ENCODE data around the gene TRIM49C. TPM values are rescaled to one million over a fixed set of nuclear protein-coding genes. Genes with fewer than 3 reads are reported as not detected.
"Not testable (repeated sequence)": the region's sequence is repeated elsewhere in the genome, so short reads cannot be mapped to it uniquely, and the experiment has no call there.

TRIM49C gene, protein sequence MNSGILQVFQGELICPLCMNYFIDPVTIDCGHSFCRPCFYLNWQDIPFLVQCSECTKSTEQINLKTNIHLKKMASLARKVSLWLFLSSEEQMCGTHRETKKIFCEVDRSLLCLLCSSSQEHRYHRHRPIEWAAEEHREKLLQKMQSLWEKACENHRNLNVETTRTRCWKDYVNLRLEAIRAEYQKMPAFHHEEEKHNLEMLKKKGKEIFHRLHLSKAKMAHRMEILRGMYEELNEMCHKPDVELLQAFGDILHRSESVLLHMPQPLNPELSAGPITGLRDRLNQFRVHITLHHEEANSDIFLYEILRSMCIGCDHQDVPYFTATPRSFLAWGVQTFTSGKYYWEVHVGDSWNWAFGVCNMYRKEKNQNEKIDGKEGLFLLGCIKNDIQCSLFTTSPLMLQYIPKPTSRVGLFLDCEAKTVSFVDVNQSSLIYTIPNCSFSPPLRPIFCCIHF
- not detected for total RNA-seq (ENCODE audit: unreplicated experiment)
- long read RNA-seq: 0 reads

DNA sequence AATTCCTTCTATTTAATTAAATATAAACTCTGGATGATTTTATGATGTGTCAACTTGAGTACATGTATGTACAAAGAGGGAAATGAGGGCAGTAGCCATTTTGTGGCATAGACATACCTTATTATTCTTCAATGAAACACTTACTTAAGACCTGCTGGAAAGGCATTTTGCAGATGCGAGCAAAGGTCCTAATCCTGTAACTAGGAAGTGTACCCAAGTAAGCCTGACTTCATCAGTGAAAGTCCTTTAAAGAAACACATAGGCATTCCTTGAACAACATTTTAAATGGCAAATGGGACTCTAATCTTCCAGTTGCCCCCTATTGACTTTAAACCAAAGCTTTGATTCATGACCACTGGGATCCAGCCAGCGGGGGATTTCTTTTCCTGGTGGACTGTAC, at the start of gene TRIM49C:
TRIM49C (plus strand) TSS at position 301 of the 400 bp plus-strand sequence. CDS start 4,106 bp downstream, outside the sequence.
- DNase-seq (ENCODE audit: low spot score); H3K4me1 Mint-ChIP-seq (ENCODE audit: unreplicated experiment); H3K27ac Mint-ChIP-seq (ENCODE audit: unreplicated experiment); H3K36me3 Mint-ChIP-seq (ENCODE audit: low read depth, unreplicated experiment); H3K4me3 Mint-ChIP-seq (ENCODE audit: unreplicated experiment); H3K27me3 Mint-ChIP-seq (ENCODE audit: unreplicated experiment); H3K9me3 Mint-ChIP-seq (ENCODE audit: unreplicated experiment): not testable (repeated sequence)

DNA sequence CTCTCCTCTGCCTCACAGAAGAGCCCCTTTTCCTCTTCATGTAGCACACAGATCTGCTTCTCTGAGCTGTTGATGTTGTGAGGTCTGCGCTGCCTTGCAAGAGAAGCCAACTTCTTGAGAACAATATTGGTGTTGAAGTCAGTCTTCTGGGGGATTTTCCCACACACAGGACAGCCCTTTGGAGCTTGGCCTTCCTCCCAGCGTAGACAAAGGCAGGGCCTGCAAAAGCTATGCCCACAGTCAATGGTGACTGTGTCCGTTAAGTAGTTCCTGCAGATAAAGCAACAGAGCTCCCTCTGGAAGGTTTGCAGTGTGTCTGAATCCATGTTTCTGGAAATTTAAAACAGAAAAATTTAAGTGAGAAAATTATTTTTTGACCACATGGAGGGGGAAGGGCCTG, 6.7 kb upstream of the TRIM49C start:
- not testable (repeated sequence) for H3K36me3 Mint-ChIP-seq (ENCODE audit: low read depth, unreplicated experiment); H3K27ac Mint-ChIP-seq (ENCODE audit: unreplicated experiment); H3K4me3 Mint-ChIP-seq (ENCODE audit: unreplicated experiment); H3K27me3 Mint-ChIP-seq (ENCODE audit: unreplicated experiment); H3K4me1 Mint-ChIP-seq (ENCODE audit: unreplicated experiment); H3K9me3 Mint-ChIP-seq (ENCODE audit: unreplicated experiment); DNase-seq (ENCODE audit: low spot score)

DNA sequence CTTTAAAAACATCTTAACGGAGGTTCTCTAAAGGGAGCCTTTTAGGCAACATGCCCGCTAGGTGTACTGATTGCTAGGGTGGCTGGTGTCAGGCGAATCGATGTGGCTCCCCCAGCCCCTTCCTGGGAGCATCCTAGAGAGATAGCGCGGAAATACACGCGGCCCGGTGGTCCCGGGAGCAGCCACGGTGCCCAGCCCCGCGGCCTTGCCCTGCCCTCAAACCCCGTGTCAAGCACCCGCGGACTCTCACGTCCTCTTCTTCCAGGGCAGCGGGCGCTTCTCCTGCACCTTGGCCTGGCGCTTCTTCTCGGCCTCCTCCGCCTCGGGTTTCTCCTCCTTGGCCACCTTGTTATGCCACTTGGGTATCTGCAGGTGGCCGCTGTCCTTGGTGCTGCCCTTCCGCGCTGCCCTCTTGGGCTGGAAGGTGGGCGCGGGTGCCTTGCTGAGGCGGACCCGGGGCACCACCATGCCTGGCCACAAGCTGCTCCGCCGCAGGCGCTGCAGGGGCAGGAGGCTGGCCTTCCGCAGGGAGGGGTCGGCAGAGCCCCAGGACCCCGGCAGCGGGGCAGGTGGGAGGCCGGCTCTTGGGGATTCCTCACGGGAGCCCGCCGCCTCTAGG, 20.8 kb downstream of the TRIM49C start:
- H3K9me3 Mint-ChIP-seq (ENCODE audit: unreplicated experiment); H3K4me3 Mint-ChIP-seq (ENCODE audit: unreplicated experiment); H3K27ac Mint-ChIP-seq (ENCODE audit: unreplicated experiment); H3K27me3 Mint-ChIP-seq (ENCODE audit: unreplicated experiment); H3K36me3 Mint-ChIP-seq (ENCODE audit: low read depth, unreplicated experiment); H3K4me1 Mint-ChIP-seq (ENCODE audit: unreplicated experiment): not testable (repeated sequence)
- peak; percentile 23 for DNase-seq (ENCODE audit: low spot score)

DNA sequence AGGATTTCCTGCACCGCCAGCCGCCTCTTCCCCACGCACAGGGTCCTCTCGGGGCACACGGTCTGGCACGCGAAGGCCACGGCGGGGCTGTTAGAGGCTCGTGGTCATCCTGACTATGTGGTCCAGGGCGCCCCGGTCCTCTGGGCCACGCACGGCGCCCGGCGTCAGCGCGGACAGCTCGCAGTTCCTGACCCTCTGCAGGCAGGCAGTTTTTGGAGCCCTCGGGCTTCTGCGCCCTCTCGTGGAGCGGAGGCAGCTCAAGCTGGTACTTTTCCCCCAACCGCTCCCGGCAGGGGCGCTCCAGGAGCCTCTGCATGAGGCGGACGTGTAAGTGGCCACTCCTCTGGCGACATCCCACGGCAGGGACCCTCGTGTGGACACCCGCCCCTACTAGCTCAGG, 21.4 kb downstream of the TRIM49C start:
- DNase-seq (ENCODE audit: low spot score): peak; percentile 42
- not testable (repeated sequence) for H3K9me3 Mint-ChIP-seq (ENCODE audit: unreplicated experiment)

DNA sequence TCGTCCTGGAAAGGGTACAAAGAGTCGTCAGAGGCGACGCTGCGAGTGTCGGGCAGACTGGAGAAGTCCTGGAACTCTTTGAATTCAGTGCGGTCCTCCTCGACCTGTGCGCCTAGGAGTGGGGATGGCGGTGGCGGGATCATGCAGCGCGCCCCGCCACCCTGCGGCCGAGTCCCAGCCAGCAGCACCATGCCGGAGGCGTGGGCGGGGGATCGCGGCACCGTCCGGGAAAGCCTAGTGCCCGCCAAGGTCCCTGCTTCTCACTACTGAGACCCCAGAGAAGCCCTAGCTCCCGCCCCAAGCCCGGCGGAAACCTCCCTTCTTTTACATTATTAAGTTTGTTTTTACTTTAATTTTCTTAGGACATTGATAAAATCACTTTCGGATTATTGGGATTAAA, 22.6 kb downstream of the TRIM49C start:
- H3K4me1 Mint-ChIP-seq (ENCODE audit: unreplicated experiment); H3K9me3 Mint-ChIP-seq (ENCODE audit: unreplicated experiment); H3K27ac Mint-ChIP-seq (ENCODE audit: unreplicated experiment); DNase-seq (ENCODE audit: low spot score); H3K36me3 Mint-ChIP-seq (ENCODE audit: low read depth, unreplicated experiment); H3K27me3 Mint-ChIP-seq (ENCODE audit: unreplicated experiment); H3K4me3 Mint-ChIP-seq (ENCODE audit: unreplicated experiment): not testable (repeated sequence)

More for the DNA sequence above, 21.4 kb downstream of the TRIM49C start:
- not testable (repeated sequence) for H3K27ac Mint-ChIP-seq (ENCODE audit: unreplicated experiment); H3K27me3 Mint-ChIP-seq (ENCODE audit: unreplicated experiment); H3K4me3 Mint-ChIP-seq (ENCODE audit: unreplicated experiment); H3K4me1 Mint-ChIP-seq (ENCODE audit: unreplicated experiment); H3K36me3 Mint-ChIP-seq (ENCODE audit: low read depth, unreplicated experiment)

DNA sequence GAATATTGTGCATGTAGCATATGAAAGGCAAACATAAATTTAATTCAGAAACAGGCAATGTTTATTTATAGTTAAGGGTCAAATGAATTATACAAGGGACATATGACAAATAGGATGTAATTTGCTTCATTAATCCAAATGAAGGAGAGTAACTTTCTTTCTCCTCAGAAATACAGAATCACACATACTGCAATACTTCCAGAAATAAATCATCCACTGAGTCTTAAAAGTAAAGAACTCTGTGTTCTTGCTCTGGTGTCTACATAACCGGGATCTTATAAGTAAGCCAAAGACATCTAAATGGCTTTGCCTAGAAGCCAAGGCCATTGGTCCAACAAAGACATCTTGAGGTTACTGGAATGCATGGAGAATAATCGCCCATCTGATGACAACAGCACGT, 54.7 kb downstream of the TRIM49C start, which contains the start of gene UBTFL1:
UBTFL1 (plus strand) TSS at position 301 of the 400 bp plus-strand sequence; CDS start at position 301, 0 bp downstream.
- H3K9me3 Mint-ChIP-seq (ENCODE audit: unreplicated experiment); H3K27me3 Mint-ChIP-seq (ENCODE audit: unreplicated experiment); H3K36me3 Mint-ChIP-seq (ENCODE audit: low read depth, unreplicated experiment); H3K4me3 Mint-ChIP-seq (ENCODE audit: unreplicated experiment); H3K27ac Mint-ChIP-seq (ENCODE audit: unreplicated experiment); DNase-seq (ENCODE audit: low spot score); H3K4me1 Mint-ChIP-seq (ENCODE audit: unreplicated experiment): not testable (repeated sequence)

DNA sequence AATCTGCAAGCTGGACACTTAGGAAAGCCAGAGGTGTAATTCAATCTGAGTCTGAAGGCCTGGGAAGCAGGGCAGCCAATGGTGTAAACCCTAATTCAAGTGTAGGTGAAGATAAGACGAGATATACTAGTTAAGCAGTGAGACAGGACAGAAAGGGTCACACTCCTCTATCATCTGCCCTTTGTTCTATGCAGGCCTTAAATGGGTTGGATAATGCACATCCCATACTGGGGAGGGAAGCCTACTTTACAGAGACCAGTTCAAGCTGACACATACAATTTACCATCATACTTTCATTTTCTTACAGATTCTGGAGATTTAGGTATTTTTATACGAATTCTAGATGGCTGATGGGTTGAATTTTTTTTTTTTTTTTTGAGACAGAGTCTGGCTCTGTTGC, 57.8 kb downstream of the TRIM49C start:
- not testable (repeated sequence) for H3K27ac Mint-ChIP-seq (ENCODE audit: unreplicated experiment)

More for the DNA sequence above, 57.8 kb downstream of the TRIM49C start:
- H3K4me1 Mint-ChIP-seq (ENCODE audit: unreplicated experiment); H3K27me3 Mint-ChIP-seq (ENCODE audit: unreplicated experiment); DNase-seq (ENCODE audit: low spot score); H3K4me3 Mint-ChIP-seq (ENCODE audit: unreplicated experiment); H3K36me3 Mint-ChIP-seq (ENCODE audit: low read depth, unreplicated experiment); H3K9me3 Mint-ChIP-seq (ENCODE audit: unreplicated experiment): not testable (repeated sequence)

Other genes starting within 250 kb of the TRIM49C start
- gene TRIM49, start 222.5 kb upstream of the TRIM49C start, total RNA-seq (ENCODE audit: unreplicated experiment): not detected
- not detected for gene TRIM64B, start 152.6 kb upstream of the TRIM49C start, total RNA-seq (ENCODE audit: unreplicated experiment)
- gene TRIM49D1, start 108.9 kb upstream of the TRIM49C start, total RNA-seq (ENCODE audit: unreplicated experiment): not detected
- not detected for gene TRIM49D2, start 107.0 kb upstream of the TRIM49C start, total RNA-seq (ENCODE audit: unreplicated experiment)
- not detected for gene TRIM64, start 65.1 kb upstream of the TRIM49C start, total RNA-seq (ENCODE audit: unreplicated experiment)
- not detected for gene UBTFL1, start 54.8 kb downstream of the TRIM49C start, total RNA-seq (ENCODE audit: unreplicated experiment)
- 30.9 TPM for gene NAALAD2, start 103.6 kb downstream of the TRIM49C start, total RNA-seq (ENCODE audit: unreplicated experiment)
- gene CHORDC1, start 191.9 kb downstream of the TRIM49C start, total RNA-seq (ENCODE audit: unreplicated experiment): 29.2 TPM

All from endothelial cell (in vitro differentiated cells).